C1 segment of cervical spinal cord (tissue), 14 donors: Measurements from ENCODE around the gene MRPL1.

ENCODE experiments used
- DNase-seq, 14 donors: peaks; one replicate each; lab custom pipeline; 2025; lab: John Stamatoyannopoulos, UW

MRPL1 gene

DNA sequence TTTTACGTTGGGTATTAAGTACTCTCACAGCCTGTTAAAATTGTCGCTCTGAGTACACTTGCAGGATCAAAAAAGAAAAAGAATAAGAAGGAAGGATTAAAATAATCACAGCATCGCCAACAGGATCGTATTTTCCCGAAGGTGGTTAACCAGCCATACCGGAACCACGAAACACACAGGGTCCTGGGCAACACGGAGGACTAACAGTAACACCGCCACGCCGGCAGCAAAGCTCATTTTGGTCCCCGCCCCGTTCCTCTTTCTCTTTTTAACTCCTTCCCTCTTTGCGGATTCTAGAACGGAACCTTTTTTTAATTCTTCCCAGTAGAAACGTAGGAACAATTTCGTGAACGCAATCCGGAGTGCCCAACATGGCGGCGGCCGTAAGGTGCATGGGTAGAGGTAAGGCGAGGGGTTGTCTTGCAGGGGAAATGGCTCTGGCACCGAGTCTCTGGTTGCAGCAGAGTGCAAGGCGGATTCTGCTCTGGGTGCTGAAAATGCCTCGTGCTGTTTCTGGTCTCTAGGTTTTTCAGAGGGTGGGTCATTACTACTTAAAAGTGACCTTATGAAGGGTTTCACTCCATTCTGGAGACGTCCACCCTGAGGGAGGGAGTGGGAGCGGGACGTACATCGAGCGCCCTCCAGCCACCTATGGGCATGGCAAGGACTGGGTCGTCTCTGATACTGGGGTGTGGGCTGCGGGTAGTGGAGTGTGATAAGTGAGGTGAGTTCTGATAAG is at the start of gene MRPL1:
MRPL1 (plus strand) TSS at position 353 of the 739 bp plus-strand sequence; CDS start at position 372, 19 bp downstream.
- peak; percentile 35 to 93 (median 78) for DNase-seq

DNA sequence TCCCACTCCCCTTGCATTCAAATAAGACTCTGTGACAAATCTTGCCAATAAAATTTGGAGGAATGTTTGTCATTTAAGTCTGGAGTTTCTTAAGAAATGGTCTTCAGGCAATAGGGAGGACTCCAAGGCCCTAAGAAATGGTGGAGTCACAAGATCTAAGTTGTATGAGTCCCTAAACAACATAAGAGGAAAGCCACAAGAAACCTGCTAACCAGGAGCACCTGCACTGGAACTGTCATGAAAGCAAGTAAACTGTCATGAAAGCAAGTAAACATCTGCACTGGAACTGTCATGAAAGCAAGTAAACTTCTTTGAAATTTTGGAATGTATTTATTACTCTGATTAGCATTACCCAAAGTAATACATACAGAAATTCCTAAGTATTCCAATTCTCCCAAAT is 47.0 kb upstream of the MRPL1 start:
- no peak for DNase-seq

DNA sequence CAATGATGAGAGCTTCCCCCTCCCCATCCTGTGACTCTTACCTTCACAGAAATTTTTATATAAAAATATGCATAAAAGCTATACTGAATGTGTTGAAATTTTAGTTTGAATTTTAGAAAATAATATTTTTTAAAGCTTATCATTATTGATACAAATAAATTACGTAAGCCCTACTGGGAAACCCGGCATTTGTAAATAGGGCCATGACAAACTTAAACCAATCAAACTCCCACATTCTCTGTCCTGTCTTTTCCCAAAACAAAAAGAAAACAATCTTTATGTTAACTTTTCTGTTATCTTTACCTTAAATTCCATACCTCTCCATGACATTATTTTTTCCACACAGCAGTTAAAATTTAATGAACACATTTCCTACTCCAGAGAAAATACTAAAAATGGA is 46.1 kb upstream of the MRPL1 start:
- no peak for DNase-seq

DNA sequence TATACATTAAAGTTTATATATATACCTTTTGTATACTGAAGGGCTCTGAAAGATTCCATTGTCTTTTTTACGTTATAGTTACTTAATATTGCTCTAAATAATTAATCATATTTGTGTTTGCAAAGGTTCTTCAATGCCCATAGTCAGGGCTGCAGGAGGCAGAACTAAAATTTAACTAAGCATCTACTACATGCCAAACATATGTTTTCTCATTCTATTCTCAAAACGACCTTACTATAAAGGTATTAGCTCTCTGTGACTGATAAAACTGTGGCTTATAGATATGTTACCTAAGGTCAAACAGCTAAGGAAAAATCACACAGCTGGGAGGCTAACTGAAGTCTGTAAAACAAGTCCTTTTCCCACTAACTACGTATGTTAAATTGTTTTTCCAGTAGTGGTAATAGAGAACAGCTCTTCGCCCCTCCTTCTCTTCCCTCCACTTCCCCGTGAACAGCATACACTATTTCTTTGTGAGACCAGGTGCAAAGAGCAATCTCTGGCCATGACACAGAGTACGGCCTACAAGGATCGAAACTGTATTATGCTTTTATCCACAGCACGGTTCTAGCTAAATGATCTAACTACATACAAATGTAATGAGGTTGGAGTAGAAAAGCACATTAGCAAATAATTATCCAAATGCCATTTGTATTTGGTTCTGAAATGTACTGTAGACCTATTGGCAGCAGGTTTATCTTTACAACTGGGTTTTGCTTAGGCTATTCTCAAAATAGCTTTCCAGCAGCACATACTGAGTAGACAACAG is 45.1 kb upstream of the MRPL1 start:
- DNase-seq: peak in 1 of 14 donors; percentile 34

DNA sequence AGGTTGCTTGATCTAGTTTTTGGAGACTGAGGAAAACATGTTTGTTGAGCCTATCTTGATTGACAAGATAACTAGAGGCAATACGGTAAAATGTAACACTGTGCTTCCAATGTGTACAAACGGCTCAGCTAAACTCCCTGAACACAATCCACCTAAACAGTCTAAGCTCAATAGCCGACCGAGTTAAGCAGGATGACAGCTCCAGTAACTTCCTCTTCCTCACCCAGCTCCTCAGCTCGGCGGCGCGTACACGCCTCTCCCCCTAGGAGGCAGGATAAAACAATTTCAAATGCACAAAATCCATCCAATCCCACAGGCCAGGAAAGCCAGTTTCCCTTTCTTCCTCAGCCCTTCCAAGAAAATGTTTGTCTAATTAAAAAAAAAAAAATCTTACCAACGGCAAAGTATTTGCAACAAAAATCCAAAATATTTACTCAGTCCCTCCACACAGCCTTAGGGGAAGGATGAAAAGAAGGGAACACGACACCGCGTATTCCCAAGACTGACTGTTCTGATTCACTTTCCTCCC is 44.5 kb upstream of the MRPL1 start:
- DNase-seq: peak in 13 of 14 donors; percentile 0 to 68 (median 48)

DNA sequence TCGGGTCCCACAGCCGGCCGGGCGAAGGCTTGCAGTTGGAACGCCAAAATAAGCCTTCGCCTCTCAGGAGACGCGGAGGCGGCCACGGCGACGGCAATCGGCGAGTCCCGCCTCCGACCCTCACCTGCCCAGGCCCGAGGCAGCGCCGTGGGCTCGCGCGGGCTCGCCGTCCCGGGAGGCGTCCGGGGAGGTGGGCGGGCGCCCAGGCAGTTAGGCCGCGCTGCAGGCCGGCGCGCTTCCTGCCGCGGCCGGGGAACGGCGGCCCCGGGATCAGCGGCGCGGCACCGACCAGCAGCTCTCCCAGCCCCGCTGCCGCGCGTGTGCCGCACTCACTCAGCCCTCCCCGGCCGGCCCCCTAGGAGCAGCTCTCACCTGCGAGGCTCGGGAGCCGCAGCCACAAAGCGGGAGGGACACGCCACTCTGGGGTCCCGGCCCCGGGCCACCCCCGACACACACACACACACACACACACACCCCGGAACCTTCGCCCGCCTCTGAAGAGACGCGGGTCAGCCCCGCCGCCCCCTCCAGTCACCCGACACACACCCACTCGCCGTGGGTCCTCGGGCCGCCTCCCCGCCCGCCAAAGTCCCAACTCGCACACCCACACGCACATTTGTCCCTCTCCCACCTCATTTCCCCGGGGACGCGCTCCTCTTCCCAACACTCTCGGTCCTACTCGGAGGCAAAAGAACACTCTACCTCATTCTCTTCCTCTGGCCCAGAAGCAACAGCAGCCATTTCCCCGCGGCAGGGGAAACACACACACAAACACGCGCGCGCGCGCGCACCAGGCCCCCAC is 43.8 kb upstream of the MRPL1 start, which contains the start of gene CNOT6L:
CNOT6L (minus strand) TSS at position 767 of the 802 bp plus-strand sequence; CDS start at position 707, 60 bp downstream.
- DNase-seq: peak; percentile 10 to 81 (median 66)

DNA sequence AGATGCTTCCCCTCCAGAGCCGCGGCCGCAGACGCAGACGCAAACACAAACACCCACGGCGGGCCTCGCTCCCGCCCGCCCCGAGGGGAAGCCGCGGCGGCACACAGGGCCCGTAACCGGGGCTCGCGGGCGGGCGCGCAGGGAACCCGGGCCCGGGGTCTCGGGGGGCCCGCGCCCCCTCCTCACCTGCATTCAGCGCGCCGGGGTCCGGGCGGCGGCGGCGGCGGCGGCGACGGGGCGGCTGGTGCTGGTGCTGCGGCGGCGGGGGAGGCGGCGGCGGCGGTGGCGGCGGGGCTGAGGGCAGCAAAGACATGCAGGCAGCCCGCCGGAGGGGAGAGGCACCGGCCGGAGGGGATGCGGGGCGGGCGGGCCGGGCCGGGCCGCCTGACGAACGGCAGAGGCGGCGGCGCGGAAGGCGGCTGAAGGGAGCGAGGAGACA is 43.2 kb upstream of the MRPL1 start:
- peak in 7 of 14 donors; percentile 46 to 74 (median 62) for DNase-seq

DNA sequence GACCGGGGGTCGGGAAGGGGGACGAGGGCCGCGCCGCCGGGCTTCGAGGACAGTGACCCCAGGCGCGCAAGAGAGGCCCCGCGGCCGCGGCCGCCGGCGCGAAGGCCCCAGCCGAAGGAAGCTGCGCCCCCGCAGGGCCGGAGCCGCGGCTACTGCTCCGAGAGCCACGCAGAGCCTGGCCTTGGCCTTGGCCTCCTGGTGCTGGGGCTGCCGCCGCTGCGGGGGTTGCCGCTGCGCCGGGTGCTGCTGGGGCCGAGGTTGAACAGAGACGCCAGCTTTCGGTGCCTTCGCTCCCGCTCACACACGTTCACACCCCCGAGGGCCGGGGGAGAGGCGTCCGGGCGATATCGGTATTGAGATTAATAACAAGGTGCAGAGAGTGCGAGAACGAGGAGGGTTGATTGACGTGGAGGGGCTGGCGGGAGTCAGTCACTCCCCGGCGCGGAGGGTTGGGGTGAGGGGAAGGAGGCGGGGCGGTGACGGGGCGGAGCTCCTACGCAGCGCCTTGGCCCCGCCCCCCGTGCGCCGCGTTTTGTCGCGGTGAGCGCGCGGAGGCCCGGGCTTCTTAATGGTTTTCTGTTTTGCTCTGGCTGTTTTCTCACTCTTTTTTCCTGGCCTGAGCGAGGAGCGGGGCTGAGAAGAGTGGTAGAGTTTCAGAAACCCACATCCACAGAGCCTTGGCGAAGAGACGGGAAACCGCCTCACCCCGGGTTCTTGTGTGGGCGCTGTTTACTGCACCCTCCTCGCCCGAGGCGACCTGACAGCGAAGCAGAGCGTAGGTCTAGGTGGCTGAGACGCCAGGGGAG is 42.6 kb upstream of the MRPL1 start:
- peak; percentile 54 to 91 (median 88) for DNase-seq

DNA sequence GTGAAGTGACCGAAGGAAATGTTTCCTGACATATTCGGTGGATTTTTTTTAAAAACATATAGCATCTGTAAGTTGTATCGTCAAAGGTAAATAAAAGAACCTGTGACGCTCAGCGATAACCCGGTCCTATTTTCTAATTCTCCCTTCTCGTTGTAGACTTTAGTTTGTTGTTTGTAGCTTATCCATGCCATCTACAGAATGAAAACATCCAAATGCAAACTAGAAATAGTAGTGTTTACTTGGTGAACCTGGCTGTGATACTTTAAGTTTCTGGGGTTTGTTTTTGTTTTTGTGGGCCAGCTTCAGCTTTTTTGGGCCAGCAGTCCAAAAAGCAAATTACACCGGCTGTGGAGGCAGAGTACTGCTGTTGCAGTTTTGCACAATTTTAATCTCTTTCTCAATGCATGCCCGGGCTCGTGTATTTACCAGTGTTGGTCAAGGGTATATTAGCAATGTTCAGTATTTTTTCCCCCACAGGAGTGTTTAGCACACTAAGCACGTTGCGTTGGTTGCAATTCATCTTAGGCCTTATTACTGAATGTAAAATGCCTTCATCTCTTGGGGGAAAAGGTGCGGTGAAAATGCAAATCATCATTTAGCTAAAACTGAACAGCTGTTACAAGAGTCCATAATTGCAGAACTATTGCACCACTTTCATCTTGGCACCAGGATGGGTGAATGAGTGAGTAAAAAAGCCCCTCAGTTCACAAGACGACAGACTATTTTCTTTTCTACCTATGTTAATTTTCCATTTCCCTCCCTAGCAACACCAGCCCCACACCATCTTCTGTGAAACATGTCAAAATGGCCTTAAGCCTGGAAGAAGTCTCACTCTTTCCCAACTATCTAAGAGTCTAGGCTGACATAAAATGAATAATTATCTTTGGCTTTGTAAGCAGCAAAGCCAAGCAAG is 41.7 kb upstream of the MRPL1 start:
- DNase-seq: peak in 7 of 14 donors; percentile 2 to 56 (median 22)

DNA sequence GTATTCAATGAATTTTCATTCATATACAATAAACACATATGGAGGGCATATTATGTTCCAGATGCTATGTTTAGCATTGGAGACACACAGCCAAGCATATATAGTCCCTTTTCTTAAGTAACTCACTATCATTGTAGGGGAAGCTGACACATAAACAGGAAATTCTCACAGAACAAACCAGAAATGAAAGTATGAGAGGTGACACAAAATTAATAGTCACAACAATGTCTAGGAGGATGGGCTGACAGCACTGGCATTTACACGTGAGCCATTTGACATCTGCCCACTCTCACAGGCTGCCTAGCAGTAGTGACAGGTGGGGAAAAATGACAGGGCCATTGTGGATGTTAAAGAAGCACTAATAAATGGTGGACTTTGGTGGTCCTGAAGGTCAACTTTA is 40.9 kb upstream of the MRPL1 start:
- peak in 1 of 14 donors; percentile 1 for DNase-seq

DNA sequence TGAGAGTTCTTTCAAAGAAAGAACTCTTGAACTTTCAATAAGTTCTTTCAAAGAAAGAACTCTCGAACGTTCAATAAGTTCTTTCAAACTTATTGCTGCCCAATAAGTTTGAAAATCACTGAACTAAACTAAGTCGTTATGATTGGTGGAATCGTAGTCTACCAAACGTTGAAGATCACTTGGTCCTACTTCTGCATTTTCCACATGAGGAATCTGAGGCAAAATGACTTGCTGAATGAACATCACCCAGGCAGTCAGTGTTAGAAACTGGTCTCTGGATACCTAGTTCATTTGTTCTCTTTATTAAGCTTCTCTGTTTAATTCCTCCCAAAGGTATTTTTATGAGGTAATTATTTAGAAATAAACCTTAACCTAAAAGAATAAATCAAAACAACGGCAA is 36.4 kb upstream of the MRPL1 start:
- no peak for DNase-seq

DNA sequence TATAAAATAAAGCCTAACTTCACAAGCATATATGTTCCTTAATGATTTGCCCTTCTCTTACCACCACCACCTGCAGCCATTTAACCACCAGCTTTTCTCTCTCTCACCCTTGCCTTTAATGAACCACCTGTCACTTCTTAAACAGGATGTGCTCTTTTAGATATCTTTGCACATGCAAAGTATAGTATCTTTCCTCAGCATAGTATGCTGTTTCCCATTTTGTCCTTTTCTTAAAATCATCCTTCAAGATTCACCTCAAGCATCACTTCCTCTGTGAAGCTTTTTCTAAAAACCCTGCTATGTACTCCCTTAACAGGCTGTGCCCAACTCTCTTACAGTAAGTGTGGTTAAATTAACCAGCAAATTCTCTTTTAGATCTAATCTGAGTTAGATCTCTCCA is 35.3 kb upstream of the MRPL1 start:
- DNase-seq: no peak

DNA sequence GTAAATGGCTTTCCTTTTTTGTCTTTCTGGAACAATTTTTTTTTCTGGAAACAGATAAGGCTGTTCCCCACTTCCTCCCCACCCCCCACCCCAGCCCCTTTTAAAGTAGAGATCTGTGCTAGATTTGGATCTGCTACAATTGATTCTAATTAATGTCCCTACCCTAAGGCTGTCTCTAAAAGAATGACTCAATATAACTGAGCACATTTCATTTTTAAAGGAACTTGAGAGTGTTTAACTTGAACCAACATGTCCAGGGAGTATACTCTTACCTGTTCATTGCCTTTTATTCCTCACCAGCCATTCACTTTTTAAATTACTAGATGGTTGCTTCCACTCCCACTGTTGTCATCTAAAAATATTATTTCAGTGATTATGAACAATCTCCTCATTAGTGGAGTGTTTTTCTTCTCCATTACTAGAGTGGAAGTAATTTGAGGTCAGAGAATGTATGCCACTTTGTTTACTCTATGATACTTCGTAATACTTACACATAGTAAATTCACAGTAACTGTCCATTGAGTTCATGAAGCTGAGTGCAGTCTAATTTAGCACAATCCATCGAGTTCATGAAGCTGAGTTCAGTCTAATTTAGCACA is 29.4 kb upstream of the MRPL1 start:
- DNase-seq: no peak

DNA sequence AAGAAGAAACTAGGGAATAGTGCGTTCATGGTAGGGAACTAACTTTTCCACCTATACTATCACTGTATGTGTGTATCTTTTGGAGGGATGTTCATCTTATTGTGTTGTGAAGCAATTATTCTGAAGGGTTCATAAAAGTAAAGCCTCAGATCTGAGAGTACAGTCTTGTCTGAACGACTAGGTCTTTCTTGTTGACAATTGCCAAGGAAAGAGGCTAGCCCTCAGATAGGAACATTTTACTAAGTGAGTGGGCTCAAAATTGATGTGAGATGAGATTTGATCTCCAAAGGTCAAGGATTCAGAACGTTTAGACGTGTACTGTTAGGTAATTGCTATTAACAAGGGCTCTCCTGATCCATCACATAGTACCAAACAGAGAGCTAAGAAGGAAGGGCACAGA is 28.2 kb upstream of the MRPL1 start:
- DNase-seq: no peak

DNA sequence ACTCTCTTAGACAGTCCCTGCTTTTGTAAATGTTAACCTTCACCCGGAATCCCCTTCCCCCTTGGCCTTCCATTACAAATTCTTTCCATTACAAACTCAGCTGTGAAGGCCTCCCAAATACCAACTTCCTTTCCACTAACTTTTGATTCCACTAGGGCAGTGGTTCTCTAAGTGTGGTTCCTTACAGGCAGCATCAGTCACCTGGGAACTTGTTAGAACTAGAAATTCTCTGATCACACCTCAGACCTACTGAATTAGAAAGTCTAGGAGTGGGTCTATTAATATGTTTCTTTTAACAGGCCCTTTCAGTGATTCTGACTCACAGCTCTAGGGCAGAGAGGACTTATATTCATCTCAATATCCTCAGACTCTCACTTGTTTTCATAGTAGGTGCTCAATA is 19.0 kb upstream of the MRPL1 start:
- no peak for DNase-seq

DNA sequence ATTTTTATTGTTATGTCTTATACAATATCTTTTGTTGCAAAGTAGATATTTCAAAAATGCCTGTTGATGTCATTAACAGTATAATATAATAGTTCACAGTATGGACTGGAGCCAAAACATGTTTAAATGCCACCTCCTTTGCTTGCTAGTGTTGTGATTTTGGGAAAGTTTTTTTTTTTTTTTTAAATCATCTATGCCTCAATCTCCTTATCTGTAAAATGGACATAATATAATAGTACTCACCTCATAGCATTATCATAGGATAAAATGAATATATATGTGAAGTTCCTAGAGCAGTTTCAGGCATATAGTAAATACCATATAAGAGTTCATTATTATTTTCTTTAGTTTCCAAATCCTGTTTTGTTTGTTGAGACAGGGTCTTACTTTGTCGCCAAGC is 18.3 kb upstream of the MRPL1 start:
- DNase-seq: no peak

DNA sequence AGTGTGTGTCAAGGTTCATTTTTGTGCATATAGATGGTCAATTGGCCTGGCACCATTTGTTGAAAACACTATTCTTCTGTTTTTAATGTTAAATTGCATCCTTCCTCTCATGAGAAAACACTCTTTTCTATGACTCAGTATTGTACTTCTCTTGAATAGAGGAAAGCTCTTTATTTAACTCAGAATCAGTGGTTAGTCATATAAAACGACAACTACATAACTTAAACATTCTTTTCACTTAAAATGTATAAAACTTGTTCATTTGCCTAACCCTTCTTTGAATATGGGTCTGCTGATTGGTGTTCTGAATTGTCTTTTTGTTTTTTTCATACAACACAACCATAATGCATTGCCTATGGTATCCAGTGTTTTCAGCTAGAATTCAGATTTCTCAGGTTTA is 17.2 kb upstream of the MRPL1 start:
- DNase-seq: no peak

DNA sequence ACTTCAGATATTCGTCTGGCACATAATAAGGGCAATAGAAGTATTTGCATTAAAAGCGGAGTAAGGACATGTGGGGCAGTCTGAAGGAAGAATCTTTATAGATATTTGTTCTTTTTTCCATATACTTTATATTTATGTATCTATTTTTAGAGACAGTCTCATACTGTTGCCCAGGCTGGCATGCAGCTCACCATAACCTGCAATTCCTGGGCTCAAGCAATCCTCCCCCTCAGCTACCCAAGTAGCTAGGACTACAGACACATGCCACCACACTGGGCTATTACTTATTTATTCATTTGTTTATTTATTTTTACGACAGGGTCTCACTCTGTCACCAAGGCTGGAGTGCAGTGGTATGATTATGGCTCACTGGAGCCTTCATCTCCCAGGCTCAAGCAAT is 16.7 kb upstream of the MRPL1 start:
- DNase-seq: no peak

DNA sequence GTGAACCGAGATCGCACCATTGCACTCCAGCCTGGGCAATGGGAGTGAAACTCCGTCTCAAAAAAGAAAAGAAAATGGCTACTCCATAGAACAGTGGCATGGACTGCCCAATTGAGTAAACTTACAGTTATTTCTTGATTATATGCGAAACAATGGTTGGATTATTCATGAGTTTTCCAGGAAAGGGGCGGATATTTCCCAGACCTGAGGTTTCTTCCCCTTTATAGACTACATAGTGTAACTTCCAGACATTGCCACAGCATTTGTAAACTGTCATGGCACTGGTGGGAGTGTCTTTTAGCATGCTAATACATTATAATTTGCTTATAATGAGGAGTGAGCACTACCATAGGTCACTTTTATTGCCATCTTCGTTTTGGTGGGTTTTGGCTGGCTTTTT is 14.1 kb upstream of the MRPL1 start:
- DNase-seq: no peak
